Spleen (tissue), 11 donors: ENCODE results near the gene E2F7. TPM values are rescaled to one million over a fixed set of nuclear protein-coding genes. Genes with fewer than 3 reads are reported as not detected.

Experiments used
- DNase-seq: peaks from one replicate; pipeline ENCODE4 v3.0.0-alpha.2; 2020
- H3K27ac ChIP-seq, 8 donors: fragments of 200-600 bp; sonication (generic) in 7 of 8; 1 replicate in 4 of 8; 2 replicates in 4 of 8; pipeline versions ENCODE4 v1.5.0 to v1.8.0; 2016 to 2021; ENCODE audit warnings: inconsistent platforms in 4 of 8, mild to moderate bottlenecking in 4 of 8, moderate library complexity in 1 of 8
- H3K27me3 ChIP-seq, 7 donors: fragments of 200-600 bp; sonication (generic) in 6 of 7; replicated peaks in 1 of 7; 1 replicate in 4 of 7; 2 replicates in 3 of 7; pipeline versions ENCODE4 v1.5.0 to v1.8.0; 2016 to 2021; ENCODE audit warnings: inconsistent platforms in 3 of 7, mild to moderate bottlenecking in 1 of 7
- H3K36me3 ChIP-seq, 6 donors: fragments of 200-600 bp; sonication (generic) in 5 of 6; 1 replicate in 4 of 6; 2 replicates in 2 of 6; pipeline versions ENCODE4 v1.5.0 to v1.8.0; 2016 to 2021; ENCODE audit warnings: inconsistent platforms in 2 of 6
- H3K4me1 ChIP-seq, 6 donors: fragments of 200-600 bp; sonication (generic) in 5 of 6; 1 replicate in 3 of 6; 2 replicates in 3 of 6; pipeline versions ENCODE4 v1.5.0 to v1.8.0; 2016 to 2021; ENCODE audit warnings: inconsistent platforms in 3 of 6
- H3K4me3 ChIP-seq, 8 donors: fragments of 200-600 bp; sonication (generic) in 7 of 8; 1 replicate in 4 of 8; 2 replicates in 4 of 8; pipeline versions ENCODE4 v1.5.0 to v1.8.0; 2016 to 2021; ENCODE audit warnings: inconsistent platforms in 4 of 8, mild to moderate bottlenecking in 4 of 8, moderate library complexity in 2 of 8
- H3K9me3 ChIP-seq, 8 donors: fragments of 200-600 bp; sonication (generic) in 7 of 8; 1 replicate in 4 of 8; 2 replicates in 4 of 8; pipeline versions ENCODE4 v1.5.0 to v1.8.0; 2016 to 2021; ENCODE audit warnings: inconsistent platforms in 4 of 8
- CTCF ChIP-seq, 11 experiments: fragments of 200-600 bp in 7 of 11; fragments of 450-650 bp in 4 of 11; sonication (generic) in 4 of 11; IDR thresholded peaks in 8 of 11; conservative IDR thresholded peaks in 3 of 11; 1 replicate in 7 of 11; 2 replicates in 4 of 11; pipeline versions ENCODE4 v1.4.0 to v1.8.0; 2016 to 2021; ENCODE audit warnings: antibody characterized with exemption in 11 of 11, inconsistent platforms in 4 of 11, mild to moderate bottlenecking in 1 of 11
- POLR2A ChIP-seq, 3 donors: fragments of 450-650 bp; IDR thresholded peaks; one replicate each; pipeline ENCODE4 v1.5.1; 2017; ENCODE audit warnings: antibody characterized with exemption in 3 of 3, mild to moderate bottlenecking in 1 of 3
- POLR2AphosphoS5 ChIP-seq, 3 donors: sonication (generic); formaldehyde crosslinking; IDR thresholded peaks; one replicate each; pipeline ENCODE4 v1.5.1; 2017; ENCODE audit warnings: antibody characterized with exemption in 3 of 3
- WGBS, 5 donors: extraction: QIAGEN DNeasy Blood & Tissue Kit in 3 of 5; methylation state at CpG; one replicate each; pipeline versions ENCODE4 v1.1.5 to v1.1.7; 2013 to 2018; 5-methylcytosine and 5-hydroxymethylcytosine counted together
- intact Hi-C: fragments of 100-400 bp; cut with DNase I; formaldehyde crosslinking; loops from one replicate; pipeline ENCODE4 v1.15.0; 2023; ENCODE audit warnings: low total_unique reads
- polyA plus RNA-seq, 3 donors: library from polyadenylated mRNA; stranded (reverse); fragments of 200-250 nt; gene quantifications; one replicate each; pipeline ENCODE4 v1.2.1, GENCODE V29; 2013
- total RNA-seq, 7 donors: library from RNA; depleted of rRNA in 3 of 7; stranded (reverse); fragments of >200 nt in 3 of 7; fragmentation: NEBNext Ultra II Directional in 4 of 7; extraction: Animal tissue kit (Norgen Biotek cat#: 25700) in 4 of 7; gene quantifications; one replicate each; pipeline versions ENCODE4 v1.1.0 to v1.2.1, GENCODE V29; 2016 to 2021
- donor health status: healthy with polysubstance abuse.
- donor health status: DM: no; HTN: no; CAD: no; lungs with moderate emphysema.
- donor health status: DM: no; HTN: no; CAD: no.
- donor health status: Bipolar disorder and iron deficiency.
- donor health status: healthy.
- donor health status: DM: no; HTN: no; CAD: no.
- donor health status: DM: yes; HTN: yes; CAD: no.

E2F7 gene
- total and polyA plus RNA-seq, 10 donors, result 0.09 to 2.2 (median 0.95) TPM

GRCh38 chr12:77007476-77007875, 57.9 kb downstream of the E2F7 start:
- Histone ChIP-seq H3K4me1 (peaks cover 0 to 9% (median 6%) of the 10 kb centered on the region in 6 donors), H3K9me3 (no peaks in the 10 kb centered on the region), H3K27ac (no peak overlapping the region), H3K36me3 (no peaks in the 10 kb centered on the region), H3K4me3 (no peak overlapping the region), H3K27me3 (peaks cover 0 to 5% (median 0%) of the 10 kb centered on the region in 7 donors)
- no peak for DNase-seq
- TF ChIP-seq POLR2AphosphoS5 (IDR thresholded peaks at IDR 0.05) (no peak), POLR2A (IDR thresholded peaks at IDR 0.05) (no peak), CTCF (IDR thresholded peaks at IDR 0.05 in 8 of 11, conservative IDR thresholded peaks at IDR 0.05 in 3 of 11) (no peak)
- WGBS, 5 donors, result 66 to 84% (median 81%) methylated on average over 5 of the region's 5 CpGs
- intact Hi-C loops, result no loop called here

- WGBS, 5 donors, result 60 to 100% (median 91%) methylated on average over 1 of the region's 1 CpG
- Histone ChIP-seq H3K27ac (no peak overlapping the region), H3K9me3 (no peaks in the 10 kb centered on the region), H3K27me3 (peaks cover 0 to 5% (median 0%) of the 10 kb centered on the region in 7 donors), H3K4me3 (no peak overlapping the region), H3K36me3 (no peaks in the 10 kb centered on the region), H3K4me1 (peaks cover 0 to 4% (median 2%) of the 10 kb centered on the region in 6 donors)
- no peak for DNase-seq
- intact Hi-C loops, result no loop called here
- TF ChIP-seq CTCF (IDR thresholded peaks at IDR 0.05 in 8 of 11, conservative IDR thresholded peaks at IDR 0.05 in 3 of 11), result no peak
- no peak for TF ChIP-seq POLR2AphosphoS5 (IDR thresholded peaks at IDR 0.05)
- TF ChIP-seq POLR2A (IDR thresholded peaks at IDR 0.05), result no peak
Measured at GRCh38 chr12:77005611-77006098, 59.7 kb downstream of the E2F7 start.

GRCh38 chr12:77003914-77004313, 61.5 kb downstream of the E2F7 start:
- H3K4me1 ChIP-seq, result no peaks in the 10 kb centered on the region
- H3K9me3 ChIP-seq, result no peaks in the 10 kb centered on the region
- H3K27me3 ChIP-seq, result peaks cover 0 to 5% (median 0%) of the 10 kb centered on the region in 7 donors
- intact Hi-C loops, result no loop called here
- DNase-seq, result no peak
- no peak overlapping the region for H3K4me3 ChIP-seq
- TF ChIP-seq POLR2AphosphoS5 (IDR thresholded peaks at IDR 0.05), result no peak
- TF ChIP-seq POLR2A (IDR thresholded peaks at IDR 0.05), result no peak
- no peak for TF ChIP-seq CTCF (IDR thresholded peaks at IDR 0.05 in 8 of 11, conservative IDR thresholded peaks at IDR 0.05 in 3 of 11)
- WGBS, 5 donors, result 68 to 89% (median 83%) methylated on average over 2 of the region's 2 CpGs
- no peaks in the 10 kb centered on the region for H3K36me3 ChIP-seq
- no peak overlapping the region for H3K27ac ChIP-seq

- intact Hi-C loops, result no loop called here
- Histone ChIP-seq H3K4me3 (no peak overlapping the region), H3K27me3 (peaks cover 0 to 5% (median 0%) of the 10 kb centered on the region in 7 donors), H3K4me1 (no peaks in the 10 kb centered on the region), H3K36me3 (no peaks in the 10 kb centered on the region), H3K9me3 (no peaks in the 10 kb centered on the region), H3K27ac (no peak overlapping the region)
- no peak for DNase-seq
- WGBS, 5 donors, result 6 to 18% (median 10%) methylated on average over 2 of the region's 2 CpGs
- TF ChIP-seq POLR2AphosphoS5 (IDR thresholded peaks at IDR 0.05) (no peak), CTCF (IDR thresholded peaks at IDR 0.05 in 8 of 11, conservative IDR thresholded peaks at IDR 0.05 in 3 of 11) (no peak), POLR2A (IDR thresholded peaks at IDR 0.05) (no peak)
Measured at GRCh38 chr12:77003246-77003645, 62.1 kb downstream of the E2F7 start.
